Thymus (tissue), 11 donors: ENCODE data around the gene MYO1C. TPM values are rescaled to one million over a fixed set of nuclear protein-coding genes. Genes with fewer than 3 reads are reported as not detected.

ENCODE experiments used
- DNase-seq, 9 donors: peaks; one replicate each; pipeline ENCODE4 v3.0.0-alpha.2; 2013; ENCODE audit warnings: low spot score in 9 of 9, low read depth in 6 of 9, missing footprints in 1 of 9
- H3K27ac ChIP-seq, 2 donors: one replicate each; pipeline ENCODE4 v1.5.1; 2013; ENCODE audit warnings: control low read depth in 1 of 2, low read depth in 1 of 2, low read length in 1 of 2, mild to moderate bottlenecking in 1 of 2, moderate library complexity in 1 of 2
- H3K27me3 ChIP-seq, 2 donors: one replicate each; pipeline ENCODE4 v1.5.1; 2013; ENCODE audit warnings: low read length in 1 of 2; ENCODE audit not compliant: control insufficient read depth in 2 of 2, insufficient read depth in 1 of 2
- H3K36me3 ChIP-seq, 2 donors: one replicate each; pipeline ENCODE4 v1.5.1; 2013; ENCODE audit warnings: low read length in 1 of 2, mild to moderate bottlenecking in 1 of 2, moderate library complexity in 1 of 2; ENCODE audit not compliant: control insufficient read depth in 2 of 2, insufficient read depth in 2 of 2
- H3K4me1 ChIP-seq, 2 donors: one replicate each; pipeline ENCODE4 v1.5.1; 2013; ENCODE audit warnings: low read length in 2 of 2; ENCODE audit not compliant: control insufficient read depth in 2 of 2, insufficient read depth in 2 of 2
- H3K4me3 ChIP-seq, 2 donors: one replicate each; pipeline ENCODE4 v1.5.1; 2013; ENCODE audit warnings: low read length in 2 of 2, control low read depth in 1 of 2, mild to moderate bottlenecking in 1 of 2
- H3K9me3 ChIP-seq, 2 donors: one replicate each; pipeline ENCODE4 v1.5.1; 2013; ENCODE audit warnings: low read length in 1 of 2, mild to moderate bottlenecking in 1 of 2; ENCODE audit not compliant: control insufficient read depth in 2 of 2, insufficient read depth in 1 of 2
- WGBS: extraction: QIAGEN DNeasy Blood & Tissue Kit; methylation state at CpG from one replicate; pipeline ENCODE4 v1.1.7; 2013; 5-methylcytosine and 5-hydroxymethylcytosine counted together
- polyA plus RNA-seq: library from polyadenylated mRNA; stranded (reverse); fragments of 200-250 nt; gene quantifications from one replicate; pipeline ENCODE4 v1.2.3, GENCODE V29; 2013
- total RNA-seq: library from RNA; stranded (reverse); fragments of 120-200 nt; gene quantifications from one replicate; pipeline ENCODE4 v1.2.4, GENCODE V29; 2013
- donor health status: healthy.

The MYO1C gene
- total and polyA plus RNA-seq, 2 donors: 20.5 to 24.8 TPM

GRCh38 chr17:1416414-1416813 is 76.1 kb downstream of the MYO1C start:
- 97% methylated on average over 5 of the region's 5 CpGs for WGBS
- H3K27me3 ChIP-seq: no peaks in the 10 kb centered on the region
- H3K27ac ChIP-seq: no peak overlapping the region
- DNase-seq: no peak
- H3K4me3 ChIP-seq: no peak overlapping the region
- H3K36me3 ChIP-seq: peaks cover 18 to 23% of the 10 kb centered on the region in 2 donors
- H3K4me1 ChIP-seq: no peaks in the 10 kb centered on the region
- H3K9me3 ChIP-seq: no peaks in the 10 kb centered on the region

- Histone ChIP-seq H3K27ac (no peak overlapping the region), H3K4me1 (no peaks in the 10 kb centered on the region), H3K9me3 (no peaks in the 10 kb centered on the region), H3K36me3 (peaks cover 6 to 14% of the 10 kb centered on the region in 2 donors), H3K27me3 (no peaks in the 10 kb centered on the region), H3K4me3 (no peak overlapping the region)
- 97% methylated on average over 10 of the region's 10 CpGs for WGBS
- DNase-seq: no peak
Observed at GRCh38 chr17:1414634-1415033, 77.9 kb downstream of the MYO1C start.

Other genes with a start within 250 kb of the MYO1C start
- not detected for gene BHLHA9, start 222.2 kb downstream of the MYO1C start, total RNA-seq
- gene BHLHA9, start 222.2 kb downstream of the MYO1C start, polyA plus RNA-seq: not detected
- 0.05 TPM for gene TRARG1, start 213.0 kb downstream of the MYO1C start, total RNA-seq
- gene TRARG1, start 213.0 kb downstream of the MYO1C start, polyA plus RNA-seq: 1.0 TPM
- gene YWHAE, start 92.5 kb downstream of the MYO1C start, total RNA-seq: 160 TPM
- gene YWHAE, start 92.5 kb downstream of the MYO1C start, polyA plus RNA-seq: 264 TPM
- gene CRK, start 36.5 kb downstream of the MYO1C start, total RNA-seq: 27.9 TPM
- 26.6 TPM for gene CRK, start 36.5 kb downstream of the MYO1C start, polyA plus RNA-seq
- 20.6 TPM for gene INPP5K, start 23.9 kb upstream of the MYO1C start, total RNA-seq
- 46.7 TPM for gene INPP5K, start 23.9 kb upstream of the MYO1C start, polyA plus RNA-seq
- gene PITPNA, start 70.1 kb upstream of the MYO1C start, total RNA-seq: 19.0 TPM
- gene PITPNA, start 70.1 kb upstream of the MYO1C start, polyA plus RNA-seq: 31.2 TPM
- 10.5 TPM for gene SLC43A2, start 136.1 kb upstream of the MYO1C start, total RNA-seq
- gene SLC43A2, start 136.1 kb upstream of the MYO1C start, polyA plus RNA-seq: 13.9 TPM
- gene SCARF1, start 153.0 kb upstream of the MYO1C start, total RNA-seq: 4.2 TPM
- 5.8 TPM for gene SCARF1, start 153.0 kb upstream of the MYO1C start, polyA plus RNA-seq
- 5.4 TPM for gene RILP, start 157.2 kb upstream of the MYO1C start, total RNA-seq
- 11.7 TPM for gene RILP, start 157.2 kb upstream of the MYO1C start, polyA plus RNA-seq
- 106 TPM for gene PRPF8, start 192.2 kb upstream of the MYO1C start, total RNA-seq
- 86.2 TPM for gene PRPF8, start 192.2 kb upstream of the MYO1C start, polyA plus RNA-seq
- 0.24 TPM for gene TLCD2, start 217.7 kb upstream of the MYO1C start, total RNA-seq
- 1.5 TPM for gene TLCD2, start 217.7 kb upstream of the MYO1C start, polyA plus RNA-seq
- gene WDR81, start 232.0 kb upstream of the MYO1C start, total RNA-seq: 12.0 TPM
- 27.0 TPM for gene WDR81, start 232.0 kb upstream of the MYO1C start, polyA plus RNA-seq